Glutamatergic neuron (in vitro differentiated cells): Measurements from ENCODE around the gene KIRREL3. TPM values are rescaled to one million over a fixed set of nuclear protein-coding genes. Genes with fewer than 3 reads are reported as not detected.

Source experiments
- DNase-seq: peaks from one replicate; pipeline ENCODE4 v3.0.0; 2022
- H3K27ac Mint-ChIP-seq: one replicate; pipeline ENCODE4 v1.8.0; 2020; ENCODE audit warnings: mild to moderate bottlenecking, mixed read lengths, inconsistent platforms; ENCODE audit not compliant: unreplicated experiment
- H3K27me3 Mint-ChIP-seq: one replicate; pipeline ENCODE4 v1.8.0; 2020; ENCODE audit warnings: mild to moderate bottlenecking, moderate library complexity, mixed read lengths, inconsistent platforms; ENCODE audit not compliant: unreplicated experiment
- H3K36me3 Mint-ChIP-seq: one replicate; pipeline ENCODE4 v1.8.0; 2020; ENCODE audit warnings: mild to moderate bottlenecking, mixed read lengths, inconsistent platforms; ENCODE audit not compliant: unreplicated experiment
- H3K4me1 Mint-ChIP-seq: one replicate; pipeline ENCODE4 v1.8.0; 2020; ENCODE audit warnings: mild to moderate bottlenecking, low read depth, mixed read lengths, inconsistent platforms; ENCODE audit not compliant: unreplicated experiment
- H3K4me3 Mint-ChIP-seq: one replicate; pipeline ENCODE4 v1.8.0; 2020; ENCODE audit warnings: mild to moderate bottlenecking, mixed read lengths, inconsistent platforms; ENCODE audit not compliant: unreplicated experiment
- H3K9me3 Mint-ChIP-seq: one replicate; pipeline ENCODE4 v1.8.0; 2020; ENCODE audit warnings: mild to moderate bottlenecking, moderate library complexity, mixed read lengths, inconsistent platforms; ENCODE audit not compliant: unreplicated experiment
- total RNA-seq: library from RNA; stranded (reverse); fragmentation: NEBNext Ultra II Directional; extraction: Animal tissue kit (Norgen Biotek cat#: 25700); gene quantifications from one replicate; pipeline ENCODE4 v1.2.1, GENCODE V29; 2021; ENCODE audit not compliant: unreplicated experiment
- TF ChIP-seq, protein P1 (sequence below): fragments of 200-600 bp; sonication (generic); IDR thresholded peaks from one replicate; pipeline ENCODE4 v1.5.0; 2021; ENCODE audit not compliant: partially characterized antibody, unreplicated experiment

Gene KIRREL3
- total RNA-seq, 1 donor from 2014 or later: 25.3 TPM

DNA sequence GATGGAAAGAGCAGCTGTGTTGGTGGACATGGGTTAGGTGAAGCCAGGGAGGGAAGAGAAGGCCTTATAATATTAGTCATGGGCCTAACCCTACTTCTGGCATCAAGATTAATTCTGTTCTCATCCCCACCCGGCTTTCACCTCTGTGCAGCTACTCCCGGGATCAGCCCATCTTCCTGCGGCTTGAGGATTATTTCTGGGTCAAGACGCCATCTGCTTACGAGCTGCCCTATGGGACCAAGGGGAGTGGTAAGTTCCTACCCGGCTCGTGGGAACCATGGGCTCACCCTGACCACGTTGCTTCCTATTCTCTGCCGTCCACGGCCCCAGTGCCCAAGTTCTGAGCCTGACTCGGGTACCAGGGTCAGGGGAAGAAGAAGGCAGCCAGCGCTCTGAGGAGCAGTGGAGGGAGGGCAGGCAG lies 593.5 kb downstream of the KIRREL3 start:
- no peak overlapping the region for H3K4me3 Mint-ChIP-seq
- no peak overlapping the region for H3K27ac Mint-ChIP-seq
- no peak for DNase-seq
- H3K4me1 Mint-ChIP-seq: peaks cover 20% of the 10 kb centered on the region
- H3K9me3 Mint-ChIP-seq: peaks cover 3% of the 10 kb centered on the region
- TF ChIP-seq, protein P1, sequence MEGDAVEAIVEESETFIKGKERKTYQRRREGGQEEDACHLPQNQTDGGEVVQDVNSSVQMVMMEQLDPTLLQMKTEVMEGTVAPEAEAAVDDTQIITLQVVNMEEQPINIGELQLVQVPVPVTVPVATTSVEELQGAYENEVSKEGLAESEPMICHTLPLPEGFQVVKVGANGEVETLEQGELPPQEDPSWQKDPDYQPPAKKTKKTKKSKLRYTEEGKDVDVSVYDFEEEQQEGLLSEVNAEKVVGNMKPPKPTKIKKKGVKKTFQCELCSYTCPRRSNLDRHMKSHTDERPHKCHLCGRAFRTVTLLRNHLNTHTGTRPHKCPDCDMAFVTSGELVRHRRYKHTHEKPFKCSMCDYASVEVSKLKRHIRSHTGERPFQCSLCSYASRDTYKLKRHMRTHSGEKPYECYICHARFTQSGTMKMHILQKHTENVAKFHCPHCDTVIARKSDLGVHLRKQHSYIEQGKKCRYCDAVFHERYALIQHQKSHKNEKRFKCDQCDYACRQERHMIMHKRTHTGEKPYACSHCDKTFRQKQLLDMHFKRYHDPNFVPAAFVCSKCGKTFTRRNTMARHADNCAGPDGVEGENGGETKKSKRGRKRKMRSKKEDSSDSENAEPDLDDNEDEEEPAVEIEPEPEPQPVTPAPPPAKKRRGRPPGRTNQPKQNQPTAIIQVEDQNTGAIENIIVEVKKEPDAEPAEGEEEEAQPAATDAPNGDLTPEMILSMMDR: no peak
- H3K36me3 Mint-ChIP-seq: no peaks in the 10 kb centered on the region
- peaks cover 7% of the 10 kb centered on the region for H3K27me3 Mint-ChIP-seq

DNA sequence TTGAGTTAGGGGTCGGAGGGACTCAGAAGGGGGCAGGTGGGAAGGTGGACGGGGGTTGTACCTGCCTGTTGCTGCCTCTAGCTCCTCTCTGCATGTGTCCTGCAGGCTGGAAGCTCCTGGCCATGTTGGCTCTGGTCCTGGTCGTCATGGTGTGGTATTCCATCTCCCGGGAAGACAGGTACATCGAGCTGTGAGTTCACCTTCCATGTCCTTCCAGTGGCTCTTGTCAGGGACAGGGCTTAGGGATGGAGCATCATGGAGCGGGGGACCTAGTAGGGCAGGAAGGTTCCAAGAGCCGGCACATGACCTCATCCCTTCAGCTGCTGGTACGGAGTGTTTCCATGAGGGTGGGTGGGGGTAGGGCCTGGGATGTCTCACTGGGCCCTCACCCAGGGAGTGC lies 594.2 kb downstream of the KIRREL3 start:
- H3K36me3 Mint-ChIP-seq: no peaks in the 10 kb centered on the region
- no peak overlapping the region for H3K27ac Mint-ChIP-seq
- H3K4me1 Mint-ChIP-seq: peaks cover 20% of the 10 kb centered on the region
- no peak for DNase-seq
- TF ChIP-seq, protein P1: no peak
- H3K4me3 Mint-ChIP-seq: no peak overlapping the region
- peaks cover 7% of the 10 kb centered on the region for H3K27me3 Mint-ChIP-seq
- H3K9me3 Mint-ChIP-seq: peaks cover 3% of the 10 kb centered on the region

DNA sequence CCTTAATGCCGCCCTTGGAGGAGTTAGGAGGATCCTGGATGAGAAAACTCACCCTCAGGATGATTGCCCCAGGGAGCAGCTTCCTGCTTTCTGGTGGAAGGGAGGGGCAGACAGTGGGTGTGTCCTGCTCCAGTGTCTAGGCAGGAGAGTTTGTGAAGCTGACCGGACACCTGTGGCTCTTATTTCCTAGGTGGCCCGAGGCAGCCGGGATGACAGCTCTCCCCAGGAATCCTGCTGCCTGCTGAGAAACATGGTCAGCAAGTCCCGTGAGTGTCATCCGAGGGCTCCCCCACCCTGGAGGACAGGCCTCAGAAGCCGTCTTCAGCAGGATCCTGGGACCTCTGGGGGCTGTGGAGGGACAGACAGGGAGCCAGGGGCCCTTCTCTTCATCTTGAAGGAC lies 594.7 kb downstream of the KIRREL3 start:
- TF ChIP-seq, protein P1: no peak
- H3K9me3 Mint-ChIP-seq: peaks cover 3% of the 10 kb centered on the region
- peaks cover 20% of the 10 kb centered on the region for H3K4me1 Mint-ChIP-seq
- no peak overlapping the region for H3K4me3 Mint-ChIP-seq
- H3K27me3 Mint-ChIP-seq: peaks cover 7% of the 10 kb centered on the region
- no peaks in the 10 kb centered on the region for H3K36me3 Mint-ChIP-seq
- H3K27ac Mint-ChIP-seq: no peak overlapping the region
- DNase-seq: no peak

DNA sequence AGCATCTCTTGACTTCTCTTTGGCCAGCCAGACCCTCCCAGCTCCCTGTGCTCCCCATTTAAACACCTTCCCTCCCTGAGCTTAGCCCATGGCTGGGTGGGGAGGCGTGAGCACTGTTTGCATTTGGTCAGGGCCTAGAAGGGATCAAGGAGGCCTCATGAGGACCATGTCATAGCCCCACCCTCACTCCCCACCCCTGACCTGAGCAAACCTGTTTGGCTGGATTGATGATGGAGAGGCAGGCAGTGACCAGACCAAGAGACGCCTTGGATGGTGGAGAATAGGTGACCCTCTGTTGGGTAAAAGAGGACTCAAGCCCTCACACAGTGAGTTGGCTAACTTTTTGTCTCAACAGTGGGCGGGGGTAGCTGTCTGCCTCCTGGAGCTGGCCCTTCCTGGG lies 595.2 kb downstream of the KIRREL3 start:
- H3K9me3 Mint-ChIP-seq: peaks cover 3% of the 10 kb centered on the region

DNA sequence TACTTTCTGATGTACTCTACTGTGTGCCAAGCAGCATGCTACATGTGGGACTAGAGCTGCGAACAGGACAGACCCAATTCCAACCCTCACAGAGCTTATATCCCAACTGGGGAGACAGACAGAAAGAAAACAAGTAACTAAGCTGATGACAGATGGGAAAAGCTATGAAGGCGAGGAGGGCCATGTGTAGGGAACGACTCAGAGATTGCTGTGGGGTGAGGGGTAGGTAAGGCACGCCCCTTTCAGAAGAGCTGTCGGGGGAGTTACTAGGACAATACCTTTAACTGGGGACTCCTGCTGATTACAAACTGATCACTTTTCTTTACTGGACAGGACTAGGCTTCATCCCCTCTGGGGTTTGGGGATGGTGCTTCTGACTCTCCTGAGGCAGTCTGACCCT lies 596.2 kb downstream of the KIRREL3 start:
- Mint-ChIP-seq H3K27me3 (peaks cover 8% of the 10 kb centered on the region), H3K4me1 (peaks cover 16% of the 10 kb centered on the region), H3K4me3 (peak overlapping the region; percentile 22), H3K9me3 (peaks cover 3% of the 10 kb centered on the region), H3K36me3 (peaks cover 5% of the 10 kb centered on the region), H3K27ac (no peak overlapping the region)
- TF ChIP-seq, protein P1: no peak
- no peak for DNase-seq

More for the DNA sequence above, 595.2 kb downstream of the KIRREL3 start:
- Mint-ChIP-seq H3K36me3 (no peaks in the 10 kb centered on the region), H3K27me3 (peaks cover 8% of the 10 kb centered on the region), H3K4me3 (no peak overlapping the region), H3K4me1 (peaks cover 16% of the 10 kb centered on the region), H3K27ac (no peak overlapping the region)
- TF ChIP-seq, protein P1: no peak
- no peak for DNase-seq
